Vagina (tissue), 2 donors: ENCODE data around the gene KIRREL3.

Experiments
- POLR2A ChIP-seq, 2 donors: fragments of 450-650 bp; IDR thresholded peaks; one replicate each; pipeline ENCODE4 v1.6.1; 2017; ENCODE audit warnings: antibody characterized with exemption in 2 of 2, mild to moderate bottlenecking in 2 of 2, moderate library complexity in 2 of 2
- POLR2AphosphoS5 ChIP-seq, 2 donors: sonication (generic); formaldehyde crosslinking; IDR thresholded peaks; one replicate each; pipeline ENCODE4 v1.9.0; 2017; ENCODE audit warnings: antibody characterized with exemption in 2 of 2, mild to moderate bottlenecking in 2 of 2, low read depth in 1 of 2; ENCODE audit not compliant: insufficient read depth in 1 of 2
- TF ChIP-seq, protein P1 (sequence below), 3 experiments: fragments of 450-650 bp in 2 of 3; fragments of 200-600 bp in 1 of 3; sonication (generic) in 1 of 3; IDR thresholded peaks; one replicate each; pipeline ENCODE4 v1.5.1; 2017 to 2019; ENCODE audit warnings: antibody characterized with exemption in 3 of 3, mild to moderate bottlenecking in 2 of 3, moderate library complexity in 2 of 3

GRCh38 chr11:126628450-126628789 lies 372.1 kb downstream of the KIRREL3 start:
- TF ChIP-seq, protein P1, sequence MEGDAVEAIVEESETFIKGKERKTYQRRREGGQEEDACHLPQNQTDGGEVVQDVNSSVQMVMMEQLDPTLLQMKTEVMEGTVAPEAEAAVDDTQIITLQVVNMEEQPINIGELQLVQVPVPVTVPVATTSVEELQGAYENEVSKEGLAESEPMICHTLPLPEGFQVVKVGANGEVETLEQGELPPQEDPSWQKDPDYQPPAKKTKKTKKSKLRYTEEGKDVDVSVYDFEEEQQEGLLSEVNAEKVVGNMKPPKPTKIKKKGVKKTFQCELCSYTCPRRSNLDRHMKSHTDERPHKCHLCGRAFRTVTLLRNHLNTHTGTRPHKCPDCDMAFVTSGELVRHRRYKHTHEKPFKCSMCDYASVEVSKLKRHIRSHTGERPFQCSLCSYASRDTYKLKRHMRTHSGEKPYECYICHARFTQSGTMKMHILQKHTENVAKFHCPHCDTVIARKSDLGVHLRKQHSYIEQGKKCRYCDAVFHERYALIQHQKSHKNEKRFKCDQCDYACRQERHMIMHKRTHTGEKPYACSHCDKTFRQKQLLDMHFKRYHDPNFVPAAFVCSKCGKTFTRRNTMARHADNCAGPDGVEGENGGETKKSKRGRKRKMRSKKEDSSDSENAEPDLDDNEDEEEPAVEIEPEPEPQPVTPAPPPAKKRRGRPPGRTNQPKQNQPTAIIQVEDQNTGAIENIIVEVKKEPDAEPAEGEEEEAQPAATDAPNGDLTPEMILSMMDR (IDR thresholded peaks at IDR 0.05), result no peak
- no peak for TF ChIP-seq POLR2A (IDR thresholded peaks at IDR 0.05)
- TF ChIP-seq POLR2AphosphoS5 (IDR thresholded peaks at IDR 0.05; ENCODE audit: insufficient read depth in 1 of 2, low read depth in 1 of 2), result no peak
